ENCODE data around the gene PLXNA4. TPM values are rescaled to one million over a fixed set of nuclear protein-coding genes. Genes with fewer than 3 reads are reported as not detected.

PLXNA4 gene
- polyA plus RNA-seq, 1 donor (not counting 4 experiments of a cell fraction or from before 2014, with no cell fraction given): 0.01 TPM

DNA sequence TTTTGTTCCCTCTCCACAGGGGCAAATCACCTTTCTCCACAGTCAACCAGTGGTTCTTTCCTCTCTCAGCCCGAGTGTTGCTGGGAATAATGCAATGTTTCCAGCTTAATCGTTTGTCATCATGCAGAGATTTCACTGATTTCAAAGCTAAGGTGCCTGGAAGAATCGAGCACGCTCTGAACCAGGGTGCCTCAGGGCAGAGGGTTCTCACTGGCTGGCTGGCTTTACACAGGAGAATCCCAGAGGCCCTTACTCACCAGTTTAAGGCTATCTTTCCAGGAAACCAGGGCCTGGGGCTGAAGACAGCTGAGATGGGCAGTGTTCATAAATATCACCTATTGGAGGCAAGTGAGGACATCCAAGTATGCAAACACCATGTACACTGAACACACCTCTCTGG, 21.8 kb downstream of the PLXNA4 start:
- H3K4me1 ChIP-seq (ENCODE audit: control insufficient read depth, extremely low read depth, insufficient read depth, low read length): no peaks in the 10 kb centered on the region
- peaks cover 5% of the 10 kb centered on the region for H3K9me3 ChIP-seq (ENCODE audit: control insufficient read depth, low read depth, low read length)
- FAIRE-seq: no peak
- no peak overlapping the region for H3K4me2 ChIP-seq (ENCODE audit: control insufficient read depth, extremely low read depth, insufficient read depth, low read depth, low read length)
- no peak overlapping the region for H3K27ac ChIP-seq (ENCODE audit: control insufficient read depth, insufficient read depth, low read length)
- no peak overlapping the region for H2AFZ ChIP-seq (ENCODE audit: control insufficient read depth, low read length)
- no peaks in the 10 kb centered on the region for H3K79me2 ChIP-seq (ENCODE audit: control insufficient read depth, insufficient read depth, low read length)
- no peak overlapping the region for H3K4me3 ChIP-seq (ENCODE audit: control insufficient read depth in 2 of 3, extremely low read depth in 1 of 3, insufficient read depth in 2 of 3, low read depth in 1 of 3, low read length in 3 of 3)
- DNase-seq (ENCODE audit: low read depth, low spot score): no peak
- H3K9ac ChIP-seq (ENCODE audit: control insufficient read depth, extremely low read depth, insufficient read depth, low read length): no peak overlapping the region
- TF ChIP-seq EZH2 (IDR thresholded peaks at IDR 0.05; ENCODE audit: low read length): no peak
- TF ChIP-seq, protein P1, sequence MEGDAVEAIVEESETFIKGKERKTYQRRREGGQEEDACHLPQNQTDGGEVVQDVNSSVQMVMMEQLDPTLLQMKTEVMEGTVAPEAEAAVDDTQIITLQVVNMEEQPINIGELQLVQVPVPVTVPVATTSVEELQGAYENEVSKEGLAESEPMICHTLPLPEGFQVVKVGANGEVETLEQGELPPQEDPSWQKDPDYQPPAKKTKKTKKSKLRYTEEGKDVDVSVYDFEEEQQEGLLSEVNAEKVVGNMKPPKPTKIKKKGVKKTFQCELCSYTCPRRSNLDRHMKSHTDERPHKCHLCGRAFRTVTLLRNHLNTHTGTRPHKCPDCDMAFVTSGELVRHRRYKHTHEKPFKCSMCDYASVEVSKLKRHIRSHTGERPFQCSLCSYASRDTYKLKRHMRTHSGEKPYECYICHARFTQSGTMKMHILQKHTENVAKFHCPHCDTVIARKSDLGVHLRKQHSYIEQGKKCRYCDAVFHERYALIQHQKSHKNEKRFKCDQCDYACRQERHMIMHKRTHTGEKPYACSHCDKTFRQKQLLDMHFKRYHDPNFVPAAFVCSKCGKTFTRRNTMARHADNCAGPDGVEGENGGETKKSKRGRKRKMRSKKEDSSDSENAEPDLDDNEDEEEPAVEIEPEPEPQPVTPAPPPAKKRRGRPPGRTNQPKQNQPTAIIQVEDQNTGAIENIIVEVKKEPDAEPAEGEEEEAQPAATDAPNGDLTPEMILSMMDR (optimal IDR thresholded peaks at IDR 0.05 in 1 of 3, IDR thresholded peaks at IDR 0.05 in 1 of 3, conservative IDR thresholded peaks at IDR 0.05 in 1 of 3; ENCODE audit: extremely low read depth in 1 of 3, insufficient read depth in 2 of 3, low read length in 3 of 3): no peak
- H3K27me3 ChIP-seq (ENCODE audit: control insufficient read depth, extremely low read depth, insufficient read depth, low read length): peaks cover 12% of the 10 kb centered on the region
- no peaks in the 10 kb centered on the region for H4K20me1 ChIP-seq (ENCODE audit: control insufficient read depth, extremely low read depth, insufficient read depth, low read length)
- no peaks in the 10 kb centered on the region for H3K9me1 ChIP-seq (ENCODE audit: control insufficient read depth, extremely low read depth, insufficient read depth, low read length)
- dilution Hi-C loops (cut with MboI; ENCODE audit: extremely low pct_ligation_motif_present, low sequenced_read_pairs): no loop called here
- H3K36me3 ChIP-seq (ENCODE audit: control insufficient read depth in 2 of 2, extremely low read depth in 1 of 2, insufficient read depth in 2 of 2, low read length in 2 of 2): no peaks in the 10 kb centered on the region

DNA sequence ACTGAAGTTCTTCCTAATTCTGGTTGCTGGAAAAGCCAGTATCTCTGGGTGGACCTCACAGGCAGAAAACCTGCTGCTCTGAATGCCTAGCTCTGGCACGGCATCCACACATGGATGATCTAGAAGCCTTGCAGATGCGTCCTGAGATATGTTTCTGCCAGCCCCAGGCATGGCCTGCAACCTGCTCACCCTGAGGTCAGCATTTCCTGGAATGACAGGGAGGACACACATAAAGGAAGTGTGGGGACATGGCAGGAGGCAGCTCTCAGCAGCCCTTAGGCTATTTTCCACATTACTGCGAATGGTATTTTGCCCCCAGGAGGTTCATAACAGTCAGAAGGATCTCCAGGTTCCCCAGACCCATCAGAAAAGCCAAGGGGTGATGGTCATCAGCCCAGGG, 23.2 kb downstream of the PLXNA4 start:
- no peak overlapping the region for H3K9ac ChIP-seq (ENCODE audit: control insufficient read depth, extremely low read depth, insufficient read depth, low read length)
- no peak overlapping the region for H3K4me2 ChIP-seq (ENCODE audit: control insufficient read depth, extremely low read depth, insufficient read depth, low read depth, low read length)
- peaks cover 12% of the 10 kb centered on the region for H3K27me3 ChIP-seq (ENCODE audit: control insufficient read depth, extremely low read depth, insufficient read depth, low read length)
- no peaks in the 10 kb centered on the region for H3K9me1 ChIP-seq (ENCODE audit: control insufficient read depth, extremely low read depth, insufficient read depth, low read length)
- DNase-seq (ENCODE audit: low read depth, low spot score) (no peak), FAIRE-seq (no peak)
- TF ChIP-seq, protein P1 (optimal IDR thresholded peaks at IDR 0.05 in 1 of 3, IDR thresholded peaks at IDR 0.05 in 1 of 3, conservative IDR thresholded peaks at IDR 0.05 in 1 of 3; ENCODE audit: extremely low read depth in 1 of 3, insufficient read depth in 2 of 3, low read length in 3 of 3): no peak
- TF ChIP-seq EZH2 (IDR thresholded peaks at IDR 0.05; ENCODE audit: low read length): no peak
- no peak overlapping the region for H3K4me3 ChIP-seq (ENCODE audit: control insufficient read depth in 2 of 3, extremely low read depth in 1 of 3, insufficient read depth in 2 of 3, low read depth in 1 of 3, low read length in 3 of 3)
- dilution Hi-C loops (cut with MboI; ENCODE audit: extremely low pct_ligation_motif_present, low sequenced_read_pairs): no loop called here
- H3K4me1 ChIP-seq (ENCODE audit: control insufficient read depth, extremely low read depth, insufficient read depth, low read length): peaks cover 4% of the 10 kb centered on the region
- H4K20me1 ChIP-seq (ENCODE audit: control insufficient read depth, extremely low read depth, insufficient read depth, low read length): no peaks in the 10 kb centered on the region
- no peak overlapping the region for H3K27ac ChIP-seq (ENCODE audit: control insufficient read depth, insufficient read depth, low read length)
- H3K36me3 ChIP-seq (ENCODE audit: control insufficient read depth in 2 of 2, extremely low read depth in 1 of 2, insufficient read depth in 2 of 2, low read length in 2 of 2): no peaks in the 10 kb centered on the region
- H2AFZ ChIP-seq (ENCODE audit: control insufficient read depth, low read length): no peak overlapping the region
- peaks cover 5% of the 10 kb centered on the region for H3K9me3 ChIP-seq (ENCODE audit: control insufficient read depth, low read depth, low read length)
- no peaks in the 10 kb centered on the region for H3K79me2 ChIP-seq (ENCODE audit: control insufficient read depth, insufficient read depth, low read length)

Measured in keratinocyte (primary cell).